ENCODE results near the gene HINT2.

The HINT2 gene

GRCh38 chr9:35822926-35823325 lies 8.1 kb upstream of the HINT2 start:
- no peak overlapping the region for H3K9ac ChIP-seq (ENCODE audit: low read length)
- no peak overlapping the region for H2BK12ac ChIP-seq (ENCODE audit: low read length in 2 of 2)
- H4K91ac ChIP-seq (ENCODE audit: low read length) = no peak overlapping the region
- H3K9me3 ChIP-seq (ENCODE audit: control insufficient read depth, low read length) = no peaks in the 10 kb centered on the region
- H4K8ac ChIP-seq (ENCODE audit: low read length) = no peak overlapping the region
- no peak overlapping the region for H3K23ac ChIP-seq (ENCODE audit: low read length in 2 of 2)
- H3K4me1 ChIP-seq (ENCODE audit: control insufficient read depth, insufficient read depth, low read depth, low read length) = peaks cover 2% of the 10 kb centered on the region
- H2BK5ac ChIP-seq (ENCODE audit: low read depth, low read length, poor library complexity, severe bottlenecking) = no peak overlapping the region
- no peak overlapping the region for H3K4me3 ChIP-seq (ENCODE audit: insufficient read depth in 1 of 2, low read depth in 1 of 2, low read length in 2 of 2)
- H2BK15ac ChIP-seq (ENCODE audit: low read depth, poor library complexity, severe bottlenecking) = no peak overlapping the region
- no peaks in the 10 kb centered on the region for H3K36me3 ChIP-seq (ENCODE audit: control insufficient read depth in 1 of 2, insufficient read depth in 2 of 2, low read depth in 1 of 2, low read length in 2 of 2)
- no peak overlapping the region for H3K18ac ChIP-seq (ENCODE audit: low read depth in 1 of 2, low read length in 2 of 2)
- no peaks in the 10 kb centered on the region for H3K79me1 ChIP-seq (replicated peaks; ENCODE audit: low read length, poor library complexity, severe bottlenecking)
- H3K4me2 ChIP-seq (ENCODE audit: low read length, poor library complexity, severe bottlenecking) = no peak overlapping the region
- no peak overlapping the region for H2BK120ac ChIP-seq (ENCODE audit: low read depth, low read length)
- no peak overlapping the region for H3K14ac ChIP-seq (ENCODE audit: low read length in 2 of 2)
- H2AFZ ChIP-seq (ENCODE audit: low read depth, low read length) = no peak overlapping the region
- H3K27ac ChIP-seq (ENCODE audit: low read length, poor library complexity, severe bottlenecking) = no peak overlapping the region
- H2AK5ac ChIP-seq (ENCODE audit: low read length, severe bottlenecking) = no peak overlapping the region
- DNase-seq = no peak
- H3K27me3 ChIP-seq (ENCODE audit: control insufficient read depth in 1 of 2, insufficient read depth in 1 of 2, low read length in 2 of 2) = peaks cover 0 to 6% of the 10 kb centered on the region in 2 experiments
- no peak overlapping the region for H3K4ac ChIP-seq (ENCODE audit: low read depth in 1 of 2, low read length in 2 of 2)

DNA sequence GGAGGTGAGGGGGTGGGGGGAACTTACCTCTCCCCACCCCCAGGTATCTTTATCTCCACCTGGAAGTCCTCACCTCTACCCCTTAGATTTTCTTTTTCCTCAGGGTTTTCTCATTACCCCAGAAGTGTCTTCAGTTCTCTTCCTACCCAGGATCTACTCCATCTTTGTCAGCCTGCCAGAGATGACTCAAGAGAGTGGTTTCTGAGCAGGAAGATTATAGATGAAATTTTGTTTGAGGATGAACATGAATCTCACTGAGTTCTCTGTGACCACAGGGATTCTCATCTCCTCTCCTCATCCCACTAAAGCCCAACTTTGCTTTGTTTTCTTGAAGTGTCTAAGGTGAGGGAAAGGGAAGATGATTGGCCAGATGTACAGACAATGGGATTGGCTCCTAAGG lies 5.2 kb upstream of the HINT2 start:
- H3K36me3 ChIP-seq (ENCODE audit: control insufficient read depth in 1 of 2, insufficient read depth in 2 of 2, low read depth in 1 of 2, low read length in 2 of 2) = no peaks in the 10 kb centered on the region
- H3K27ac ChIP-seq (ENCODE audit: low read length, poor library complexity, severe bottlenecking) = no peak overlapping the region
- no peak overlapping the region for H4K8ac ChIP-seq (ENCODE audit: low read length)
- no peak overlapping the region for H4K91ac ChIP-seq (ENCODE audit: low read length)
- H3K4ac ChIP-seq (ENCODE audit: low read depth in 1 of 2, low read length in 2 of 2) = no peak overlapping the region
- no peak overlapping the region for H2AK5ac ChIP-seq (ENCODE audit: low read length, severe bottlenecking)
- no peak overlapping the region for H3K14ac ChIP-seq (ENCODE audit: low read length in 2 of 2)
- H3K9ac ChIP-seq (ENCODE audit: low read length) = peak overlapping the region; percentile 28
- no peak overlapping the region for H3K18ac ChIP-seq (ENCODE audit: low read depth in 1 of 2, low read length in 2 of 2)
- no peak overlapping the region for H2BK12ac ChIP-seq (ENCODE audit: low read length in 2 of 2)
- peaks cover 0 to 18% of the 10 kb centered on the region in 2 experiments for H3K27me3 ChIP-seq (ENCODE audit: control insufficient read depth in 1 of 2, insufficient read depth in 1 of 2, low read length in 2 of 2)
- H2AFZ ChIP-seq (ENCODE audit: low read depth, low read length) = no peak overlapping the region
- H3K4me2 ChIP-seq (ENCODE audit: low read length, poor library complexity, severe bottlenecking) = no peak overlapping the region
- no peaks in the 10 kb centered on the region for H3K4me1 ChIP-seq (ENCODE audit: control insufficient read depth, insufficient read depth, low read depth, low read length)
- no peak overlapping the region for H2BK15ac ChIP-seq (ENCODE audit: low read depth, poor library complexity, severe bottlenecking)
- no peaks in the 10 kb centered on the region for H3K9me3 ChIP-seq (ENCODE audit: control insufficient read depth, low read length)
- H2BK120ac ChIP-seq (ENCODE audit: low read depth, low read length) = no peak overlapping the region
- DNase-seq = no peak
- H3K23ac ChIP-seq (ENCODE audit: low read length in 2 of 2) = no peak overlapping the region
- H3K4me3 ChIP-seq (ENCODE audit: insufficient read depth in 1 of 2, low read depth in 1 of 2, low read length in 2 of 2) = no peak overlapping the region
- H3K79me1 ChIP-seq (replicated peaks; ENCODE audit: low read length, poor library complexity, severe bottlenecking) = no peaks in the 10 kb centered on the region
- H2BK5ac ChIP-seq (ENCODE audit: low read depth, low read length, poor library complexity, severe bottlenecking) = no peak overlapping the region

GRCh38 chr9:35818341-35818740 lies 3.5 kb upstream of the HINT2 start:
- no peak for DNase-seq
- no peak overlapping the region for H3K4me3 ChIP-seq (ENCODE audit: insufficient read depth in 1 of 2, low read depth in 1 of 2, low read length in 2 of 2)
- no peak overlapping the region for H3K14ac ChIP-seq (ENCODE audit: low read length in 2 of 2)
- peaks cover 4% of the 10 kb centered on the region for H3K4me1 ChIP-seq (ENCODE audit: control insufficient read depth, insufficient read depth, low read depth, low read length)
- no peaks in the 10 kb centered on the region for H3K9me3 ChIP-seq (ENCODE audit: control insufficient read depth, low read length)
- H2AFZ ChIP-seq (ENCODE audit: low read depth, low read length) = no peak overlapping the region
- peaks cover 5% of the 10 kb centered on the region for H3K79me1 ChIP-seq (replicated peaks; ENCODE audit: low read length, poor library complexity, severe bottlenecking)
- no peak overlapping the region for H3K4ac ChIP-seq (ENCODE audit: low read depth in 1 of 2, low read length in 2 of 2)
- H3K9ac ChIP-seq (ENCODE audit: low read length) = no peak overlapping the region
- 79% methylated on average over 3 of the region's 3 CpGs for WGBS
- no peak overlapping the region for H3K23ac ChIP-seq (ENCODE audit: low read length in 2 of 2)
- no peak overlapping the region for H2BK12ac ChIP-seq (ENCODE audit: low read length in 2 of 2)
- H3K18ac ChIP-seq (ENCODE audit: low read depth in 1 of 2, low read length in 2 of 2) = no peak overlapping the region
- H3K27me3 ChIP-seq (ENCODE audit: control insufficient read depth in 1 of 2, insufficient read depth in 1 of 2, low read length in 2 of 2) = peaks cover 0 to 18% of the 10 kb centered on the region in 2 experiments
- H2AK5ac ChIP-seq (ENCODE audit: low read length, severe bottlenecking) = no peak overlapping the region
- no peak overlapping the region for H2BK5ac ChIP-seq (ENCODE audit: low read depth, low read length, poor library complexity, severe bottlenecking)
- H4K8ac ChIP-seq (ENCODE audit: low read length) = no peak overlapping the region
- no peaks in the 10 kb centered on the region for H3K36me3 ChIP-seq (ENCODE audit: control insufficient read depth in 1 of 2, insufficient read depth in 2 of 2, low read depth in 1 of 2, low read length in 2 of 2)
- H3K27ac ChIP-seq (ENCODE audit: low read length, poor library complexity, severe bottlenecking) = no peak overlapping the region
- no peak overlapping the region for H3K4me2 ChIP-seq (ENCODE audit: low read length, poor library complexity, severe bottlenecking)
- H4K91ac ChIP-seq (ENCODE audit: low read length) = no peak overlapping the region
- no peak overlapping the region for H2BK15ac ChIP-seq (ENCODE audit: low read depth, poor library complexity, severe bottlenecking)
- H2BK120ac ChIP-seq (ENCODE audit: low read depth, low read length) = no peak overlapping the region

- Histone ChIP-seq H2BK12ac (ENCODE audit: low read length in 2 of 2) (no peak overlapping the region), H3K9ac (ENCODE audit: low read length) (no peak overlapping the region), H4K8ac (ENCODE audit: low read length) (no peak overlapping the region), H3K27me3 (ENCODE audit: control insufficient read depth in 1 of 2, insufficient read depth in 1 of 2, low read length in 2 of 2) (peaks cover 0 to 18% of the 10 kb centered on the region in 2 experiments), H3K14ac (ENCODE audit: low read length in 2 of 2) (no peak overlapping the region), H3K4me1 (ENCODE audit: control insufficient read depth, insufficient read depth, low read depth, low read length) (peaks cover 9% of the 10 kb centered on the region), H3K18ac (ENCODE audit: low read depth in 1 of 2, low read length in 2 of 2) (no peak overlapping the region), H2BK5ac (ENCODE audit: low read depth, low read length, poor library complexity, severe bottlenecking) (no peak overlapping the region), H3K79me1 (replicated peaks; ENCODE audit: low read length, poor library complexity, severe bottlenecking) (peaks cover 9% of the 10 kb centered on the region), H3K4me3 (ENCODE audit: insufficient read depth in 1 of 2, low read depth in 1 of 2, low read length in 2 of 2) (no peak overlapping the region), H2BK120ac (ENCODE audit: low read depth, low read length) (no peak overlapping the region), H3K4ac (ENCODE audit: low read depth in 1 of 2, low read length in 2 of 2) (no peak overlapping the region), H3K9me3 (ENCODE audit: control insufficient read depth, low read length) (no peaks in the 10 kb centered on the region), H3K4me2 (ENCODE audit: low read length, poor library complexity, severe bottlenecking) (no peak overlapping the region), H3K36me3 (ENCODE audit: control insufficient read depth in 1 of 2, insufficient read depth in 2 of 2, low read depth in 1 of 2, low read length in 2 of 2) (no peaks in the 10 kb centered on the region), H3K23ac (ENCODE audit: low read length in 2 of 2) (no peak overlapping the region), H4K91ac (ENCODE audit: low read length) (no peak overlapping the region), H2AFZ (ENCODE audit: low read depth, low read length) (no peak overlapping the region), H2AK5ac (ENCODE audit: low read length, severe bottlenecking) (no peak overlapping the region), H3K27ac (ENCODE audit: low read length, poor library complexity, severe bottlenecking) (no peak overlapping the region), H2BK15ac (ENCODE audit: low read depth, poor library complexity, severe bottlenecking) (no peak overlapping the region)
- peak; percentile 47 for DNase-seq
- 57% methylated on average over 1 of the region's 1 CpG for WGBS
Measured at GRCh38 chr9:35816708-35817107, 1.9 kb upstream of the HINT2 start.

All from mesenchymal stem cell (in vitro differentiated cells and primary cell).